ENCODE measurements around the gene GBA2.

Gene GBA2

DNA sequence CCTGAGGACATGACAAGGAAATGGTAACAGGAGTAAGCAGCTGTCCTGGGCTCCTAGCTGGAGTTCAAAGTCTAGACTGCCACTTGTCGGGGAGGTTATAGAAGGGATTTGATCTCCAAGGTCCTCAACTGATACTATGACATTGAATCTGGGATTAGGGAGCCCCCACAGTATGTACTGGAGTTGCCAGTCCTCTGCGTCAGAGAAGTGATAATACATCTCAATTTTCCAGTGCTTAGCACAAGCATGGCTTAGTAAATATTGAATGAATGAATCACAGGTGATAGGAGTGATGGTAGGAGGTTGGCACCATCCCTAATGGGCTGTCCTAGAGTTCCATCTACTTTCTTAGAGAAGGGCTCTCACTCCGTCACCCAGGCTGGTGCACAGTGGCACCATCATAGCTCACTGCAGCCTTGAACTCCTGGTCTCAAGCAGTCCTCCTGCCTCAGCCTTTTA, 53.1 kb downstream of the GBA2 start:
- no peak for DNase-seq (ENCODE audit: low read depth in 2 of 3, low spot score in 1 of 3)

DNA sequence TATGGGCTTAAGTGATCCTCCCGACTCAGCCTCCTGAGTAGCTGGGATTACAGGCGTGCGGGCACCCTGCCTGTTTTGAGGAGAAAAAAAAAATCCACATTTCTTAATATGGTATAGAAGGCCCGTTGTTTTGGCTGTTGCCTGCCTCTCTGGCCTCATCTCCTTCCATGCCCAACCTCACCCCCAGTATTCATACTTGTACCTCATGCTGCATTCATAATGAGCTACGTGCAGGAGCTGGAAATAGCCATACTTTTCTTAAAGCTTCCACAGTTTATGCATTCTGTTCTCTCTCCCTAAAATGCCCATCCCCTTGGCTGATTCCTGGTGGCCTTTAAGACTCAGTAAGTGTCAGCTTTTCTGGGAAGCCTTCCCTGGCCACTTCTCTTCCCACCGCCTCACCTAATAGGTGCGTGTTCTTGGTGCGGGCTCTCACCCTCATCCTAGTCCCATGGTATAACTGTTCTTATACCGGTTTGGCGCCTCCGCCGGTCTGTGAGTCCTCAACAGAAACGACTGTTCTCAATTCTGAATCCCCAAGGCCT, 57.2 kb downstream of the GBA2 start:
- no peak for DNase-seq (ENCODE audit: low read depth in 2 of 3, low spot score in 1 of 3)

DNA sequence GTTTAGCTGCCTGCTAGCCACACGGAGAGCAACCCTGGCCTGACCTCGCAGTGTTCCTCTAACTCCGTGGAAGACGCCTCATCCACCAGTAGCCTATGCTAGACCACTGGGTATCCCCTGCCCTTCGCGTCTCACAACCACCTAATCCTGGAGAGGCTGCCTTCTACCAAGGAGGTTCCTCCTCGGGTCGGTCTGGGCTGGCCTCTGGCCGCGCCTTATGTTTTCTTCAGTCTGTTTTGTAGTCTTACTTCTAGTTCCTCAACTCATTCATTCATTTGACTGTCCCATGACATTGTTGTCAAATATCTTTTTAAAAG, 57.7 kb downstream of the GBA2 start:
- no peak for DNase-seq (ENCODE audit: low read depth in 2 of 3, low spot score in 1 of 3)

DNA sequence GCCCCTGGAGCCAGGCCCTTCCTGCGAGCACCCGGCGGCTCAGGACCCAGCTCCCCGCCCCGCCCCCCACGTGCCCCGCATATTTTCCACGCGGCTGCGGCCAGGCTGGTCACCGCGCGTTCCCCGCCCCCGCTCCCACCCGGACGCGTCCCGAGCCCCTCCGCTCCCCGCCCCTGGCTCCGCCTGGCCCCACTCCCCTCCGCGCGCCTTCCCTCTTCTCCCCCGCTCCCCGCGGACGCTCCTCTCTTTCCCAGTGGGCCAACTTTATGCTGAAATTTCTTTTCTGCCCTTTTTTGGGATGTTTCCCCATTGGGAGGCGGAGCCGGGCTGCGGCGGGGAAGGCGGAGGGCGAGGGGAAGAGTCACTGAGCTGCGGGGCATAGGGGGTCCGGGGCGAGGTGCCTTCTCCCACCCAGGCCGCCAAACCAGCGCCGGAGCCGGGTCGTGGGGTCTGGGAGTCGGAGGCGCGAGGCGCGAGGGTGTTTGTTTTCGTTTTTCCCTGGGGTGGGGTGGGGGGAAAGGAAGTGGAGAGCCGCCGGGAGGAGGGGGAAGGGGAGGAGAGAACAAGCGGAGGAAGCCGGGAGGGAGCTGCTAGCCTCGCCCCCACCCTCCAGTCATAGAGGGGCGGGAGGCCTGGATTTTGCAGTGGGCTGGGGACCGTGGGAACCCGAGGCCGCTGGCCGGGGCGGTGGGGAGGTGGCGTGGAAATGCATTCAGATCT, 58.3 kb downstream of the GBA2 start:
- peak in 2 of 3 donors; percentile 8 to 30 for DNase-seq (ENCODE audit: low read depth in 2 of 3, low spot score in 1 of 3)

DNA sequence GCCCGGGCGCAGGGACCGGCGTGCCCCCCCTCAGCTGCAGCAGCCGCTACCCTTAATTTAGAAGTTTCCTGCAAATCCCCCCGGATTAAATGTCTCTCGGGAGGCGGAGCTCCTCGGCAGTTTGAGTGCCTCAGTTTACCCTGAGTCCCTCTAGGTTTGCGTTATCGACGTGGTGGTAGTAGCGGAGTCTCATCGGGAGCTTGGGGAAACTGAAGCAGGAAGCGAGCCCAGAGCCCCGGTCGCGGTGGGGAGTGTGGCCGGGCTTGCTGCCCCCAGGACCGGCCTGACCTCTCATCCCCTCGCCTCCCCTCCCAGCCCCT, 58.8 kb downstream of the GBA2 start:
- DNase-seq (ENCODE audit: low read depth in 2 of 3, low spot score in 1 of 3) = no peak

DNA sequence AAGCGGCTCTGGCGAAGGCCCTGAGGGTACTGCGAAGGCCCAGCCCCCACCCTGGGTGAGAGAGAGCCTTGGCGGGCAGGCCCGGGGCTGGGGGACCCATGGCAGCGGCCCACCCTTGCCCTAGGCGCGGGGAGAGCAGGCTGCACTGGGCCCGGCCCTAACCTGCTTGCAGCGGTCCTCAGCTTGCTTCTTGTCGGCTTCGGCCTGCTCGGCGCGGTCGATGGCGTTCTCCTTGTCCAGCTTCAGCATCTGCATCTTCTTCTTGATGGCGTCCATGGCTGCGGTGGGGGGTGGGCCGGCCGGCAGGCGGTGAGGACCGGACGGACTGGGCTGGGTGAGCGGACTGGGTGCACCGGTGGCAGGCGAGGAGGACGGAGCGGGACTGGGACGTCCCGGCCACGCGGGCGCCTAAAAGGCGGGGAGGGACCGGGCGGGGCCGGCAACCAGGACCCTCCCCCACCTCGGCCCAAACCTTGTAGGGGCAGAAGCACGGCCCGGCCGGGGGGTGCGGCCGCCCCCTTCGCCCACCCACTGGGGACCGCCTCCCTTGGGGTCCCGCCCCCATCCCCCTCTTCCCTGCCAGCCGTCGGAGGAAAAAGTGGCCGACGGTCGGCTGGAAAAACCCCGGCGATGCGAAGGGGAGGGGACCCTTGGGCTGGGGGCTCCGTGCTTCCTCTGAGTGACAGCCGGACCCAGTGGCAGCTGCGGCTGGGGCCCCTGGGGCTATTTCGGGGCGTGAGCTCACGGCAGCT, 59.3 kb downstream of the GBA2 start, which contains the start of gene TPM2:
Gene TPM2 (minus strand): TSS at position 384 of the 752 bp plus-strand sequence. CDS start 108 bp downstream, at position 276.
- no peak for DNase-seq (ENCODE audit: low read depth in 2 of 3, low spot score in 1 of 3)

DNA sequence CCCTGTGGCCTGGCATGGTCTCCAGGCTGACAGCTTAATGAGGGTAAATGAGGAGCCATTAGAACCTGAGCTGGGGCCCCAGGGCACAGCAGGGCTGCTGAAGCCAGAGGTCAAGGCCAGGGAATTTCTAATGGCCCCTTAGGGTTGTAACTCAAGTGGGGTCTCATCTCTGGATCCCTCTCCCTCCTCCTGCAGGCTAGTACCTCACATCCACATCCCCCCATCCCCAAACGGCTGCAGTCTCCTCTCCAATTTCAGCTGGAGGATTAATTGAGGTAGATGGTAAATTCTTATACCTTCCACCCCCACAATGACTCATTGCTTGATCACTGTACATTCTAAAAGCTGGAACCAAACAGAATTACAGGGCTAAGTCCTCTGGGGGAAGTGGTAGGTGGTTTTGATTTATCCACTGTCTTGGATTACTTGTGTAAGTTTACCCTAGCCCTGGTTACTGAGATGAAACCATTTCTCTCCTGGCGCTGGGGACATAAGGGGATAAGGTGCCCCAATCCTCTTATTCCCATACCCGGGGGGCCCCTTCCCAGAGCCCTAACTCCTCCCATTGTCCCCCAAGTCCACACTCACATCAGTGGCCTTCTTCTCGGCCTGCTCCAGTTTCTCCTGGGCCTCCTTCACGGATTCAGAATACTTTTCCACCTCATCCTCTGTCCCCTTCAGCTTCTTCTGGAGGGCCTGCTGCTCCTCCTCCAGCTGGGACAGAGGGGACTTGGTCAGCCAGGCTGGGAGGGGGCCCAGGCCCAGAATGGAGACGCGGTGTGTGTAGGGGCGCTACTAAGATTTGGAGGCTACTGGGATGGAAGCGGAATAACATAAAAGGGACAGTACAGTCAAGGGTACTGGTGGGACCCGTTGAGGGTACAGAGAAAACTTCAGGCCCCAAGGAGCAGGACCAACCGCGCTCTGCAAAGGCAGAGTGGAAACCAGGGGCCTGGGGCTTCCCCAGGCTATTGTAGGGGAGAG, 60.2 kb downstream of the GBA2 start:
- DNase-seq (ENCODE audit: low read depth in 2 of 3, low spot score in 1 of 3) = no peak

DNA sequence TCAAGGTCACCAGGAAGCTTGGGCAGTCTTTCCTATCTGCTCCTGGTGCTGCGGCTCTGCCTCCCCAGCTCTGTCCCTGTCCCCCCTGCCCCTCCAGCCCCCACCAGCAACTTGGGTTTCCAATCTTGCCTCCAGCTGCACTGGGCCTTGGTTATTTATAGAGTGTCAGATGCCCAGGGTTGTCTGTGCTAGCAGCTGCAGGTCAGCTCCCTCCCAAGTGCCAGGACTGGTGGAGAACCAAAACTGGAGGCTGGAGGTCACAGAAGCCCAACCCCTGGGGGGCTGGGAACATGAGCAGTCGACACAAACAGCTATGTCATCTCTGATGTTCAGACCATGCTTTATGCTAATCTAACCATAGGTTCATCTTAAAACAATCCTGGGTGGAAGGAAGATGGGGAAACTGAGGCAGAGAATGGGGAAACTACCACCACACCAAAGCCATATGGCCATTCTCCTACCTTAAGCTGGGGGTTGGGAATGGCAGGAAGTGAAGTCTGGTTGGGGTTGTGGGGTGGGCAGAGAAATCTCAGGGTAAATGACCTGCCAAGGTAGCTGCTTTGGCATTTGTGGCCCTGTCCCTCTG, 61.0 kb downstream of the GBA2 start:
- no peak for DNase-seq (ENCODE audit: low read depth in 2 of 3, low spot score in 1 of 3)

DNA sequence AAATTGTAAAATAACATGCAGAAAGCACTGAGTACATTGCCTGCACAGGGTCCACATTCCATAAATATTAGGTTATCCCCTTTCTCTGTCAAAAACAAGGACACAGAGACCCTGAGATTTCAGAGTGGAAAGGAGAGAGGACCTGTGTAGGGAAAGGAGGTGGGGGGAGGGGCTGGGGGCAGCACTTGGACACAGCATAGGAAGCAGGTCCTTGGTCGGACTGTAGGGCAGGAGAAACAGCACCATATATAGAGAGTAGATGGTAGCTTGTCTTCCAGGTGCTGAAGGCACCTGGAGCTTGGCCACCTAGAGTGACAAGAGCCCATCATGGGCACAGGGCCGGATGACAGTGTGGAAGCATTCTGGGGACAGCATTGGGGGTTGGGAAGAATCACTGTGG, 61.7 kb downstream of the GBA2 start:
- DNase-seq (ENCODE audit: low read depth in 2 of 3, low spot score in 1 of 3) = no peak
